Mesenchymal stem cell (in vitro differentiated cells and primary cell): ENCODE measurements around the gene MRPS11.

Source experiments
- DNase-seq: peaks from one replicate; pipeline ENCODE4 v3.0.0-alpha.2; 2013
- H2AFZ ChIP-seq: one replicate; pipeline ENCODE4 v1.6.1; 2013; ENCODE audit warnings: low read depth, mild to moderate bottlenecking, control low read depth, inconsistent platforms, low read length, moderate library complexity
- H2AK5ac ChIP-seq: 2 replicates; pipeline ENCODE4 v1.6.1; 2013; ENCODE audit warnings: low read length, moderate library complexity, mild to moderate bottlenecking, inconsistent platforms; ENCODE audit not compliant: severe bottlenecking
- H2BK120ac ChIP-seq: one replicate; pipeline ENCODE4 v1.6.1; 2013; ENCODE audit warnings: low read depth, mild to moderate bottlenecking, inconsistent platforms, low read length, moderate library complexity
- H2BK12ac ChIP-seq, 2 experiments: one replicate each; pipeline ENCODE4 v1.6.1; 2013; ENCODE audit warnings: inconsistent platforms in 2 of 2, low read length in 2 of 2, mild to moderate bottlenecking in 2 of 2, moderate library complexity in 2 of 2, control low read depth in 1 of 2
- H2BK15ac ChIP-seq: one replicate; pipeline ENCODE4 v1.6.1; 2013; ENCODE audit warnings: mild to moderate bottlenecking, low read depth, inconsistent platforms; ENCODE audit not compliant: poor library complexity, severe bottlenecking
- H2BK5ac ChIP-seq: 2 replicates; pipeline ENCODE4 v1.6.1; 2013; ENCODE audit warnings: low read depth, mild to moderate bottlenecking, low read length, control low read depth, inconsistent platforms; ENCODE audit not compliant: poor library complexity, severe bottlenecking
- H3K14ac ChIP-seq, 2 experiments: one replicate each; pipeline ENCODE4 v1.6.1; 2013; ENCODE audit warnings: inconsistent platforms in 2 of 2, low read length in 2 of 2, control low read depth in 1 of 2, mild to moderate bottlenecking in 1 of 2, moderate library complexity in 1 of 2
- H3K18ac ChIP-seq, 2 experiments: one replicate each; pipeline ENCODE4 v1.6.1; 2013; ENCODE audit warnings: inconsistent platforms in 2 of 2, low read length in 2 of 2, control low read depth in 1 of 2, low read depth in 1 of 2, mild to moderate bottlenecking in 1 of 2
- H3K23ac ChIP-seq, 2 experiments: one replicate each; pipeline ENCODE4 v1.6.1; 2013; ENCODE audit warnings: inconsistent platforms in 2 of 2, low read length in 2 of 2, mild to moderate bottlenecking in 2 of 2, moderate library complexity in 2 of 2, control low read depth in 1 of 2
- H3K27ac ChIP-seq: 2 replicates; pipeline ENCODE4 v1.5.1; 2013; ENCODE audit warnings: mild to moderate bottlenecking, moderate library complexity, low read length, control low read depth, inconsistent platforms; ENCODE audit not compliant: poor library complexity, severe bottlenecking
- H3K27me3 ChIP-seq, 2 experiments: 2 replicates each; pipeline versions ENCODE4 v1.6.1 to v1.7.0; 2013; ENCODE audit warnings: low read length in 2 of 2, mild to moderate bottlenecking in 2 of 2, moderate library complexity in 2 of 2, control low read depth in 1 of 2, inconsistent platforms in 1 of 2; ENCODE audit not compliant: control insufficient read depth in 1 of 2, insufficient read depth in 1 of 2
- H3K36me3 ChIP-seq, 2 experiments: 2 replicates each; pipeline versions ENCODE4 v1.6.1 to v1.7.0; 2013; ENCODE audit warnings: low read length in 2 of 2, control low read depth in 1 of 2, inconsistent platforms in 1 of 2, low read depth in 1 of 2, mild to moderate bottlenecking in 1 of 2; ENCODE audit not compliant: insufficient read depth in 2 of 2, control insufficient read depth in 1 of 2
- H3K4ac ChIP-seq, 2 experiments: one replicate each; pipeline ENCODE4 v1.6.1; 2013; ENCODE audit warnings: inconsistent platforms in 2 of 2, low read length in 2 of 2, mild to moderate bottlenecking in 2 of 2, moderate library complexity in 2 of 2, control low read depth in 1 of 2, low read depth in 1 of 2
- H3K4me1 ChIP-seq: 2 replicates; pipeline ENCODE4 v1.6.1; 2013; ENCODE audit warnings: low read depth, low read length, control low read depth; ENCODE audit not compliant: control insufficient read depth, insufficient read depth
- H3K4me2 ChIP-seq: 2 replicates; pipeline ENCODE4 v1.6.1; 2013; ENCODE audit warnings: low read length, mild to moderate bottlenecking, inconsistent platforms; ENCODE audit not compliant: poor library complexity, severe bottlenecking
- H3K4me3 ChIP-seq, 2 experiments: 2 replicates each; pipeline versions ENCODE4 v1.5.1 to v1.7.0; 2013; ENCODE audit warnings: low read length in 2 of 2, mild to moderate bottlenecking in 2 of 2, control low read depth in 1 of 2, low read depth in 1 of 2; ENCODE audit not compliant: insufficient read depth in 1 of 2
- H3K79me1 ChIP-seq: replicated peaks from 2 replicates; pipeline ENCODE4 v1.6.1; 2013; ENCODE audit warnings: mild to moderate bottlenecking, control low read depth, low read length, inconsistent platforms; ENCODE audit not compliant: poor library complexity, severe bottlenecking
- H3K9ac ChIP-seq: 2 replicates; pipeline ENCODE4 v1.7.0; 2013; ENCODE audit warnings: mild to moderate bottlenecking, low read length, moderate library complexity
- H3K9me3 ChIP-seq: 2 replicates; pipeline ENCODE4 v1.7.0; 2013; ENCODE audit warnings: mild to moderate bottlenecking, low read length; ENCODE audit not compliant: control insufficient read depth
- H4K8ac ChIP-seq: one replicate; pipeline ENCODE4 v1.6.1; 2013; ENCODE audit warnings: inconsistent platforms, mild to moderate bottlenecking, low read length, moderate library complexity
- H4K91ac ChIP-seq: one replicate; pipeline ENCODE4 v1.6.1; 2013; ENCODE audit warnings: mild to moderate bottlenecking, low read length, inconsistent platforms
- WGBS: methylation state at CpG from one replicate; pipeline ENCODE4 v1.1.7; 2013; ENCODE audit warnings: mixed read lengths; 5-methylcytosine and 5-hydroxymethylcytosine counted together

Gene MRPS11

GRCh38 chr15:88525418-88525817 lies 57.9 kb downstream of the MRPS11 start:
- Histone ChIP-seq H2BK120ac (no peak overlapping the region), H3K4ac (no peak overlapping the region), H3K23ac (no peak overlapping the region), H4K91ac (no peak overlapping the region), H3K27ac (no peak overlapping the region), H3K9ac (no peak overlapping the region), H3K36me3 (peaks cover 3 to 38% of the 10 kb centered on the region in 2 experiments), H2BK12ac (no peak overlapping the region), H2BK5ac (no peak overlapping the region), H3K4me2 (no peak overlapping the region), H3K14ac (no peak overlapping the region), H2AFZ (no peak overlapping the region), H3K18ac (no peak overlapping the region), H2BK15ac (no peak overlapping the region), H3K27me3 (no peaks in the 10 kb centered on the region), H3K9me3 (no peaks in the 10 kb centered on the region), H2AK5ac (no peak overlapping the region), H3K4me1 (no peaks in the 10 kb centered on the region), H4K8ac (no peak overlapping the region), H3K79me1 (peaks cover 9% of the 10 kb centered on the region), H3K4me3 (no peak overlapping the region)
- DNase-seq = no peak

DNA sequence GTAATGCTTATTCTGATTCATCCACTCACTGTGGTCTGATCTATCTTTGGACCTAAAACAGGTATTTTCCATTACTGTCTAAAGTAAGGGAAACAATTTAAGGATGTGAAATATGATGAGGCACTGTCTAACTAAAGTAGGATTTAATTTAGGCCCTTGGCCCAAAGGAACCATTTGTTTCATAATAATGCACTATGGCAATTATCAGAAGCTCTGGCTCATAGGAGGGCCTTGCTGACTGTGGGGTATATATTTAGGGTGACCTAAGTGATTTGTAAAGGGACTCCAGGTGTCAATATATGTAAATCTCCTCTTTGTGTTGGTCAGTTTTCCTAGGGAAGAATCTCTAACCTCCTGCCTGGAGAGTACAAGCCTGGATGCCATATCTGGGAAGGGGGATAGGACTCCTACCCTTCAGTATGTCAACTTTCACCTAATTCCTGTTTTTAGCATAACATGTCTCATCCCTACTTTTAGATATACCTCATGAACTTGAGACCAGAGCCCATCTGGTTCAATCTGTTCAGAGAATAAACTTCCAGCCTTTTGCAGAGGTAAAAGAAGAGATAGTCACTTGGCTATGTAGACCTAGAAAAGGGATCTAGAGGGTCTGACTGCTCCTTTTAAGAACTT lies 58.9 kb downstream of the MRPS11 start:
- H2BK5ac ChIP-seq = no peak overlapping the region
- no peak overlapping the region for H4K91ac ChIP-seq
- H2AK5ac ChIP-seq = no peak overlapping the region
- H2BK120ac ChIP-seq = no peak overlapping the region
- H2BK15ac ChIP-seq = no peak overlapping the region
- H3K23ac ChIP-seq = no peak overlapping the region
- no peaks in the 10 kb centered on the region for H3K9me3 ChIP-seq
- no peak overlapping the region for H4K8ac ChIP-seq
- no peak overlapping the region for H2AFZ ChIP-seq
- H3K18ac ChIP-seq = no peak overlapping the region
- H3K4me2 ChIP-seq = no peak overlapping the region
- peaks cover 9% of the 10 kb centered on the region for H3K79me1 ChIP-seq
- no peak overlapping the region for H3K27ac ChIP-seq
- H3K27me3 ChIP-seq = no peaks in the 10 kb centered on the region
- no peak overlapping the region for H3K4me3 ChIP-seq
- H2BK12ac ChIP-seq = no peak overlapping the region
- no peak for DNase-seq
- no peaks in the 10 kb centered on the region for H3K4me1 ChIP-seq
- H3K9ac ChIP-seq = no peak overlapping the region
- H3K4ac ChIP-seq = no peak overlapping the region
- no peak overlapping the region for H3K14ac ChIP-seq
- H3K36me3 ChIP-seq = peaks cover 13 to 48% of the 10 kb centered on the region in 2 experiments

DNA sequence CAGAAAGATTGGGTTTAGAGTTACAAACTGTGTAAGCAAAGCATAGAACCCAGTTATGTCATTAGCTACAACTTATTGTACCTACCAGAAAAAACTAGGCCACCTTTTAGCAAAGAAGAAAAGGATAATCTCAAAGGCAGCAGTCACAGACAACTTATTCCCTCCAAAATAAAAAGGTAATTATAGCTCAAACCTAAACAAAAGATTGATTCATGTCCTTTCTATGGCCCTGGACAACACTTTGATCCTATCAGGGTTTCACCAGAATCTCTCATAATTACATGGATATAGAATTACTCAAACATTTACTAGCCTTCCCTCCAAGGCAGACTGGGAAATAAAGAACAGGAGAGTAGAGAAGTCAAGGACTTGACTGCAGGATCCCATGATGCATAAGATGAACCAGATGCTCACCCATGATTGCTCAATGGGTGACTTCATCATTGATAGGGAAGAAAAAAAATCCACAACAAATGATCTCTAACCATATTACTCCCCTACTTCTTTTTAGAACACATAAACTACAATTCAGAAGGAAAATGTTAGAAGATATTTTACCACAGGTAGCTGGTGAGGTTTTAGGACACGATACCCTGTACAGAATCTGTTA lies 61.6 kb downstream of the MRPS11 start:
- Histone ChIP-seq H3K4me2 (no peak overlapping the region), H2AK5ac (no peak overlapping the region), H3K9ac (no peak overlapping the region), H3K14ac (no peak overlapping the region), H3K9me3 (no peaks in the 10 kb centered on the region), H3K4me1 (no peaks in the 10 kb centered on the region), H2AFZ (no peak overlapping the region), H2BK5ac (no peak overlapping the region), H3K4me3 (no peak overlapping the region), H3K18ac (no peak overlapping the region), H2BK12ac (no peak overlapping the region), H3K27ac (no peak overlapping the region), H2BK120ac (no peak overlapping the region), H3K36me3 (peaks cover 11 to 53% of the 10 kb centered on the region in 2 experiments), H3K23ac (no peak overlapping the region), H3K79me1 (peaks cover 11% of the 10 kb centered on the region), H3K27me3 (no peaks in the 10 kb centered on the region), H4K8ac (no peak overlapping the region), H3K4ac (no peak overlapping the region), H2BK15ac (no peak overlapping the region), H4K91ac (no peak overlapping the region)
- DNase-seq = peak; percentile 54
- 100% methylated on average over 1 of the region's 1 CpG for WGBS
